Activated CD4-positive, alpha-beta T cell treated with anti-CD3 and anti-CD28 coated beads, Interleukin-2, amount 50 U/mL, for 48 hours (primary cell): ENCODE data around the gene PDE11A.

Source experiments
- DNase-seq, 2 experiments: peaks; one replicate each; pipeline ENCODE4 v3.0.0-alpha.2; 2020

PDE11A gene

GRCh38 chr2:177618255-177619253 is 454.0 kb downstream of the PDE11A start:
- DNase-seq, result peak; percentile 89 to 91

- DNase-seq, result no peak
Measured at GRCh38 chr2:177617849-177618248, 454.7 kb downstream of the PDE11A start.

- DNase-seq, result no peak
Measured at GRCh38 chr2:177616731-177617130, 455.8 kb downstream of the PDE11A start.

- no peak for DNase-seq
Measured at GRCh38 chr2:177616066-177616465, 456.5 kb downstream of the PDE11A start.

GRCh38 chr2:177612659-177613058 is 459.9 kb downstream of the PDE11A start:
- DNase-seq, result no peak

- no peak for DNase-seq
Measured at GRCh38 chr2:177611310-177611886, 461.2 kb downstream of the PDE11A start.

GRCh38 chr2:177610813-177611212 is 461.8 kb downstream of the PDE11A start:
- DNase-seq, result no peak

- DNase-seq, result no peak
Measured at GRCh38 chr2:177606636-177607035, 465.9 kb downstream of the PDE11A start.

GRCh38 chr2:177604271-177605065 is 468.1 kb downstream of the PDE11A start:
- DNase-seq, result no peak

- no peak for DNase-seq
Measured at GRCh38 chr2:177603768-177604167, 468.8 kb downstream of the PDE11A start.

GRCh38 chr2:177603181-177603580 is 469.4 kb downstream of the PDE11A start:
- DNase-seq, result no peak

GRCh38 chr2:177602611-177603164 is 469.9 kb downstream of the PDE11A start:
- no peak for DNase-seq

- DNase-seq, result no peak
Measured at GRCh38 chr2:177600917-177601316, 471.7 kb downstream of the PDE11A start.

GRCh38 chr2:177599956-177600355 is 472.6 kb downstream of the PDE11A start:
- DNase-seq, result no peak

GRCh38 chr2:177599139-177599688 is 473.4 kb downstream of the PDE11A start:
- no peak for DNase-seq

- no peak for DNase-seq
Measured at GRCh38 chr2:177598326-177599138, 474.0 kb downstream of the PDE11A start.

- DNase-seq, result no peak
Measured at GRCh38 chr2:177597759-177598158, 474.8 kb downstream of the PDE11A start.

GRCh38 chr2:177596866-177597265 is 475.7 kb downstream of the PDE11A start:
- DNase-seq, result no peak

- DNase-seq, result no peak
Measured at GRCh38 chr2:177595126-177595845, 477.3 kb downstream of the PDE11A start.

GRCh38 chr2:177593402-177593801 is 479.2 kb downstream of the PDE11A start:
- DNase-seq, result no peak

- no peak for DNase-seq
Measured at GRCh38 chr2:177592945-177593344, 479.6 kb downstream of the PDE11A start.
